OCI-LY7 (cell line): ENCODE data around the gene TRANK1. TPM values are rescaled to one million over a fixed set of nuclear protein-coding genes. Genes with fewer than 3 reads are reported as not detected.
"Not testable (repeated sequence)": the region's sequence is repeated elsewhere in the genome, so short reads cannot be mapped to it uniquely, and the experiment has no call there.

Experiments used
- BruUV-seq: library from RNA; stranded (reverse); fragments of 400-500 nt; replicated peaks from 2 replicates; lab custom pipeline; 2021; lab: Mats Ljungman, UMichigan
- CTCF ChIA-PET: fragments of 300-600 bp; sonication (Branson Sonifier 250); formaldehyde crosslinking; loops from one replicate; lab custom pipeline; 2022; ENCODE audit warnings: antibody characterized with exemption; ENCODE audit not compliant: unreplicated experiment; lab: Charles Lee
- POLR2A ChIA-PET: fragments of 300-600 bp; sonication (Branson Sonifier 250); formaldehyde crosslinking; loops from one replicate; lab custom pipeline; 2022; ENCODE audit warnings: antibody characterized with exemption; lab: Charles Lee
- DNase-seq: peaks from one replicate; pipeline ENCODE4 v3.0.0-alpha.2; 2015; ENCODE audit warnings: low spot score
- H2AFZ ChIP-seq: fragments of 200-600 bp; sonication (generic), shearing (Covaris generic); 2 replicates; pipeline ENCODE4 v1.6.1; 2014; ENCODE audit warnings: mild to moderate bottlenecking, antibody characterized with exemption, low read length, moderate library complexity
- H3K27ac ChIP-seq: fragments of 200-600 bp; sonication (generic); 2 replicates; pipeline ENCODE4 v1.5.1; 2014; ENCODE audit warnings: mixed run types, low read depth, mild to moderate bottlenecking, moderate library complexity, low read length, inconsistent platforms; ENCODE audit not compliant: poor library complexity, severe bottlenecking
- H3K36me3 ChIP-seq: fragments of 200-600 bp; sonication (generic); 2 replicates; pipeline ENCODE4 v1.6.1; 2014; ENCODE audit warnings: mild to moderate bottlenecking, antibody characterized with exemption, low read length, moderate library complexity, mixed read lengths; ENCODE audit not compliant: insufficient read depth
- H3K4me1 ChIP-seq: fragments of 200-600 bp; sonication (generic); 2 replicates; pipeline ENCODE4 v1.5.1; 2014; ENCODE audit warnings: mild to moderate bottlenecking, low read length; ENCODE audit not compliant: insufficient read depth, poor library complexity, severe bottlenecking
- H3K4me2 ChIP-seq: fragments of 200-600 bp; sonication (generic); 2 replicates; pipeline ENCODE4 v1.6.1; 2014; ENCODE audit warnings: mild to moderate bottlenecking, low read length
- H3K4me3 ChIP-seq: fragments of 200-600 bp; sonication (generic); 2 replicates; pipeline ENCODE4 v1.5.1; 2014; ENCODE audit warnings: mild to moderate bottlenecking, low read depth, low read length; ENCODE audit not compliant: poor library complexity, severe bottlenecking
- H3K79me2 ChIP-seq: fragments of 200-600 bp; sonication (generic); 2 replicates; pipeline ENCODE4 v1.6.1; 2016; ENCODE audit warnings: low read depth, mild to moderate bottlenecking, low read length, moderate library complexity, mixed read lengths; ENCODE audit not compliant: insufficient read depth
- H3K9me2 ChIP-seq: fragments of 200-600 bp; sonication (generic); 2 replicates; pipeline ENCODE4 v1.6.1; 2016; ENCODE audit warnings: mild to moderate bottlenecking, low read length, mixed read lengths; ENCODE audit not compliant: insufficient read depth
- H3K9me3 ChIP-seq: fragments of 200-600 bp; sonication (generic); 2 replicates; pipeline ENCODE4 v1.6.1; 2014; ENCODE audit warnings: mild to moderate bottlenecking, mixed run types, low read length, mixed read lengths
- H4K20me1 ChIP-seq: fragments of 200-600 bp; sonication (generic); 2 replicates; pipeline ENCODE4 v1.6.1; 2014; ENCODE audit warnings: mild to moderate bottlenecking, antibody characterized with exemption, low read length, moderate library complexity, mixed read lengths; ENCODE audit not compliant: insufficient read depth
- EZH2phosphoT487 ChIP-seq: fragments of 200-600 bp; sonication (generic); IDR thresholded peaks from 2 replicates; pipeline ENCODE4 v1.6.1; 2018; ENCODE audit warnings: low read depth, borderline replicate concordance, mild to moderate bottlenecking, mixed run types, antibody characterized with exemption, low read length, moderate library complexity, mixed read lengths
- intact Hi-C: fragments of 100-400 bp; cut with micrococcal nuclease; formaldehyde crosslinking; loops from one replicate; pipeline ENCODE4 v1.10.0; 2022; ENCODE audit not compliant: unreplicated experiment
- total RNA-seq, 2 experiments: library from RNA; depleted of rRNA in 1 of 2; stranded (reverse); fragments of >200 nt in 1 of 2; shearing (Covaris generic) in 1 of 2; gene quantifications; 2 replicates each; pipeline ENCODE4 v1.2.3, GENCODE V29; 2014 to 2022
- TF ChIP-seq, protein P1 (sequence below): fragments of 200-600 bp; sonication (generic); conservative IDR thresholded peaks from 2 replicates; pipeline ENCODE4 v1.5.1; 2014; ENCODE audit warnings: mild to moderate bottlenecking, antibody characterized with exemption, low read length, moderate library complexity, mixed read lengths

Gene TRANK1
- total RNA-seq, 2 experiments from 2014 or later, result 34.9 to 57.1 TPM

DNA sequence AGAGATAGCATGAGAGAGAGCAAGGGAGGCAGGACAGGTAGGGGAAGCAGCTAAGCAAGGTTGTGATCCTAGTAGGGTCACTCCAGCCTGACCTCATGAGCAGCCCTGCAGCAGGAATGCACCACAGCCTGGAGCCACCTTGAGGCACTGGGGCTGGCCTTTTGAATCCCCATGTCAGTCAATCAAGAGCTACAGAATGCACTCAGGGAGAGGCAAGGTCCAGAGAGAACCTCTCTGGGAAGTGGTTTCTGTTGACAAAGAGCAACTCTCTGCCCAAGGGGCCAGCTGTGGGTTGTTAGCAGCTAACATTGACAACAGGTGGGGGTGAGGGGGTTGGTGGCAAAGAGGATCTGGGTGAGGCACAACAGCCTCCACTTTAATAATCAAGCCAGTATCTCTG lies 54.6 kb downstream of the TRANK1 start:
- no peaks in the 10 kb centered on the region for H3K9me2 ChIP-seq
- BruUV-seq, result no TSS peak
- POLR2A ChIA-PET, result interaction anchor here (0.5 kb wide), 1 partner anchor 1799 kb away, joined by 3 read pairs; no protein-coding TSS in a partner anchor
- H3K4me3 ChIP-seq, result no peak overlapping the region
- CTCF ChIA-PET, result no interaction called here
- no peak overlapping the region for H3K27ac ChIP-seq
- no peak overlapping the region for H3K4me2 ChIP-seq
- H4K20me1 ChIP-seq, result no peaks in the 10 kb centered on the region
- H2AFZ ChIP-seq, result no peak overlapping the region
- DNase-seq, result no peak
- intact Hi-C loops, result no loop called here
- no peak for TF ChIP-seq EZH2phosphoT487
- TF ChIP-seq, protein P1, sequence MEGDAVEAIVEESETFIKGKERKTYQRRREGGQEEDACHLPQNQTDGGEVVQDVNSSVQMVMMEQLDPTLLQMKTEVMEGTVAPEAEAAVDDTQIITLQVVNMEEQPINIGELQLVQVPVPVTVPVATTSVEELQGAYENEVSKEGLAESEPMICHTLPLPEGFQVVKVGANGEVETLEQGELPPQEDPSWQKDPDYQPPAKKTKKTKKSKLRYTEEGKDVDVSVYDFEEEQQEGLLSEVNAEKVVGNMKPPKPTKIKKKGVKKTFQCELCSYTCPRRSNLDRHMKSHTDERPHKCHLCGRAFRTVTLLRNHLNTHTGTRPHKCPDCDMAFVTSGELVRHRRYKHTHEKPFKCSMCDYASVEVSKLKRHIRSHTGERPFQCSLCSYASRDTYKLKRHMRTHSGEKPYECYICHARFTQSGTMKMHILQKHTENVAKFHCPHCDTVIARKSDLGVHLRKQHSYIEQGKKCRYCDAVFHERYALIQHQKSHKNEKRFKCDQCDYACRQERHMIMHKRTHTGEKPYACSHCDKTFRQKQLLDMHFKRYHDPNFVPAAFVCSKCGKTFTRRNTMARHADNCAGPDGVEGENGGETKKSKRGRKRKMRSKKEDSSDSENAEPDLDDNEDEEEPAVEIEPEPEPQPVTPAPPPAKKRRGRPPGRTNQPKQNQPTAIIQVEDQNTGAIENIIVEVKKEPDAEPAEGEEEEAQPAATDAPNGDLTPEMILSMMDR, result no peak
- H3K9me3 ChIP-seq, result no peaks in the 10 kb centered on the region
- peaks cover 88% of the 10 kb centered on the region for H3K36me3 ChIP-seq
- H3K79me2 ChIP-seq, result no peaks in the 10 kb centered on the region; the same call in 1 of the 2 replicates
- H3K4me1 ChIP-seq, result peaks cover 54% of the 10 kb centered on the region

DNA sequence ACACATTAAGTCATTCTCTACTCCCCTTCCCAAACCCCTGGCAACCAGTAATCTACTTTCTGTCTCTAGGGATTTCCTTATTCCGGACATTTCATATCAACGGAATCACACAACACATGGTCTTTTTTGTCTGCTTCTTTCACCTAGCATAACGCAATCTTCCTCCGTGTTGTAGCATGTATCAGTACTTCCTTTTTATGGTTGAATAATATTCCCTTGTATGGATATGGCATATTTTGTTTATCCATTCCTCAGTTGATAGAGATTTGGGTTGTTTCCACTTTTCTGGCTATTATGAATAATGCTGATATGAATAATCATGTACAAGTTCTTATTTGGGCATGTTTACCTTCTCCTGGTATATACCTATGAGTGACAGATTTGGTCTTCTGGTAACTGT lies 63.1 kb downstream of the TRANK1 start:
- H3K27ac ChIP-seq, result no peak overlapping the region
- POLR2A ChIA-PET, result no interaction called here

DNA sequence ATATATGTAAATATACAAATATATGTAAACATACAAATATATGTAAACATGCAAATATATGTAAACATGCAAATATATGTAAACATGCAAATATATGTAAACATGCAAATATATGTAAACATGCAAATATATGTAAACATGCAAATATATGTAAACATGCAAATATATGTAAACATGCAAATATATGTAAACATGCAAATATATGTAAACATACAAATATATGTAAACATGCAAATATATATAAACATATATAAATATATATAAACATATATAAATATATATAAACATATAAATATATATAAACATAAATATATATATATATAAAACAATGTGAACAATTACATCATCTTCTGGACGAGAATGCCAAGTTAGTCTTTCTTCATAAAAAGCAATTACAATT lies 65.0 kb downstream of the TRANK1 start:
- H3K4me3 ChIP-seq, CTCF ChIA-PET, POLR2A ChIA-PET, DNase-seq, H3K79me2 ChIP-seq, H2AFZ ChIP-seq, H3K4me2 ChIP-seq, H3K9me3 ChIP-seq, intact Hi-C loops, H3K9me2 ChIP-seq, BruUV-seq, H4K20me1 ChIP-seq: not testable (repeated sequence)
- Histone ChIP-seq H3K27ac (peak overlapping the region; percentile 20), H3K36me3 (peaks cover 29% of the 10 kb centered on the region), H3K4me1 (peaks cover 34% of the 10 kb centered on the region)

More for the DNA sequence above, 63.1 kb downstream of the TRANK1 start:
- Histone ChIP-seq H3K4me3 (no peak overlapping the region), H3K9me2 (no peaks in the 10 kb centered on the region), H3K79me2 (no peaks in the 10 kb centered on the region), H3K4me1 (peaks cover 24% of the 10 kb centered on the region), H2AFZ (no peak overlapping the region), H3K9me3 (no peaks in the 10 kb centered on the region), H3K4me2 (no peak overlapping the region), H3K36me3 (peaks cover 38% of the 10 kb centered on the region), H4K20me1 (no peaks in the 10 kb centered on the region)
- intact Hi-C loops, result no loop called here
- no peak for DNase-seq
- TF ChIP-seq EZH2phosphoT487, result no peak
- TF ChIP-seq, protein P1, result no peak
- no TSS peak for BruUV-seq
- CTCF ChIA-PET, result no interaction called here
